GM21825 (cell line): ENCODE measurements around the gene THPO.

Experiments used
- ATAC-seq: cut with Tn5 transposase; IDR thresholded peaks from one replicate; pipeline ENCODE4 v1.9.1; 2021; ENCODE audit warnings: mild to moderate bottlenecking, moderate library complexity; ENCODE audit not compliant: unreplicated experiment

THPO gene

GRCh38 chr3:184335291-184335660, 42.7 kb downstream of the THPO start:
- no peak for ATAC-seq

DNA sequence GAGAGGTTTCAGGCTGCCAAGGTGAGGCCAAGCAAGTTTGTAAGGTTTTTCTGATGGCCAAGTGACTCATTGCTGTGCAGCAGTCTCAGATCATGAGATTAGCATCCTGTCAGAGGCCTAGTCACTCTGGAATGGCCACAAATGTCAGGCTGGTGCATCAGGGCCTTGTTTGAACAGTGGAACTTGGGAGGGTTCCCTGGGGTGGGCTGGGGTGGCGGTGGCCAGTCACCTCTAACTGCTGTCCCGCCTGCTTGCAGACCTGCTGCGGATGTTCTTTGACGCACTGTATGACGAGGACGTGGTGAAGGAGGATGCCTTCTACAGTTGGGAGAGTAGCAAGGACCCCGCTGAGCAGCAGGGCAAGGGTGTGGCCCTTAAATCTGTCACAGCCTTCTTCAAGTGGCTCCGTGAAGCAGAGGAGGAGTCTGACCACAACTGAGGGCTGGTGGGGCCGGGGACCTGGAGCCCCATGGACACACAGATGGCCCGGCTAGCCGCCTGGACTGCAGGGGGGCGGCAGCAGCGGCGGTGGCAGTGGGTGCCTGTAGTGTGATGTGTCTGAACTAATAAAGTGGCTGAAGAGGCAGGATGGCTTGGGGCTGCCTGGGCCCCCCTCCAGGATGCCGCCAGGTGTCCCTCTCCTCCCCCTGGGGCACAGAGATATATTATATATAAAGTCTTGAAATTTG, 43.4 kb downstream of the THPO start:
- ATAC-seq = no peak

DNA sequence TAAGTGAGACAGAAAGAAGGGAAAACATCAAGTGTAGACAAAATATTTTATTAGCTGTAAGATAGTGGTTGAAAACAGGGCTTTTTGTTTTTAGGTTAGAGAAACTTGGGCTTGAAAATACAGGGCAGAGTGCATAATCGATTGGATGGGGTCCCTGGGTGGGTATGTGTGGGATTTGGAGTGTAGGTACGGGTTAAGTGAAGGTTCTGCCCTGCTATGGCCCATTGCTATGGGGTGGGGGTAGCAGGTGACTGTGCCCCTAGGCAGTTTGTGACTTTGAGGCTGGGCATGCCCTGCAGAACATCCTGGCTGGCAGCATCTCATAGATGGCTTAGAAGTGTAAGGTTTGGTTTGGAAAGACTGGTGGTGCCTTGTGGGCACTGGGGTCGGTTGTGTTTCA, 44.3 kb downstream of the THPO start:
- ATAC-seq = no peak

DNA sequence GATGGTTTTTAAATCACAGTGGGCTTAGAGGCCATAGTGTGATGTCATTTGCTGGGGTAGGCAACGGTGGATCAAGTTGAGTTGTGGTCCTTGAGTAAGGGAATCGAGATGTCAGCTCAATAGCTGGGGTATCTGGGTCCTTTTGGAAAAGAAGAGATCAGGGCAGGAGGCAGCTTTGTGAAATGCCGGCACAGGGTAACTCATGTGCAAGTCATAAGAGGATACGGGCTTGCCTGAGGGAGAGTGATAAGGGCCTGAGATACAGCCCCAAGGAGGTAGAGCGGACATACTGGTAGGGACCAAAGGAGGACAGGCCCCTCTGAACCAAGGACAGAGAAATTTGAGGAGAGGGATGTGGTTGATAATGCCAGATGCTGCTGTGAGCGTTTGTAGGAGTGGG, 44.8 kb downstream of the THPO start:
- ATAC-seq = no peak

DNA sequence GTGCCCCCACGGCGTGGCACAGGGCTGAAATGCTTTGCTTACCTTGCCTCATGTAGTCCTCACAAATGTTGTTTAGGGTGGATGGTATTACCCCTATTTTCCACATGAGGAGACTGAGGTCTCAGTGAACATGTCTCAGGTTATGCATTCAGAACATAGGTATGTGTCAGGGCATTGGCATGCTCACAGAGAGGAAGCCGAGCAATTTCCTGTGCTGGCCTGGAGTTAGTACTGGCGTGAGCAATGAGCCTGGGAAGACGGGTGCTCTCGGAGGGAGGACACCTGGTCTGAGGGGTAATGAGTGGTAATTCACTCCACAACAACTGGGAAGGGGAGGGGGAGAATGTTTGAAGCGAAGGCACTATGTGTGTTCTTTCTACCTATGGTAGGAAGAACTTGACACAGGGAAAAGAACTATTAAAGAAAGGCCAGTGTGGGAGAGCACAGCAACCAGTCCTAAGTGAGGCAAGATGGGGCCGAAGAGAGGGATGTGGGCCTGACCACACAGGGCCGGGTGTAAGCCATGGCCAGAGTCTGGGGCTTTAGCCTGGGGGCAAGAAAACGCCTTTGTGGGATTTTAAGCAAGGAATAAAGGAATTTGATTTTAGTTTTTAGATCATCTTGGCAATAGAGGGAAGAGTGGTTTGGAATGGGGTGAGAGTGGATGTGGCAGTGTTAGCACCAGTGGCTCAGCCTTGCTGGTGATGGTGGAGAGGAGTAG, 45.5 kb downstream of the THPO start:
- ATAC-seq = no peak

- no peak for ATAC-seq
Observed at GRCh38 chr3:184328516-184328915, 49.5 kb downstream of the THPO start.

DNA sequence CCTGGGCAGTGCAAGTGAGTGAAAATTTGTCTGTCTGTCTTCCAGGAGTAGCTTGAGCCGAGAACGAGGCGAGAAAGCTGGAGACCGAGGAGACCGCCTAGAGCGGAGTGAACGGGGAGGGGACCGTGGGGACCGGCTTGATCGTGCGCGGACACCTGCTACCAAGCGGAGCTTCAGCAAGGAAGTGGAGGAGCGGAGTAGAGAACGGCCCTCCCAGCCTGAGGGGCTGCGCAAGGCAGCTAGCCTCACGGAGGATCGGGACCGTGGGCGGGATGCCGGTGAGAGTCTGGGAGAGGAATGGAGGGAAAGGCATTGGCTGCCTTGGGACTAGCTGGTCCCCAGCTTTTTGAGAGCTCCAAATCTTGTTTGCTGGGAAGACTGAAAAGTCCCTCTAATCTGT, 50.8 kb downstream of the THPO start:
- no peak for ATAC-seq

GRCh38 chr3:184325715-184326369, 52.2 kb downstream of the THPO start:
- ATAC-seq = no peak

DNA sequence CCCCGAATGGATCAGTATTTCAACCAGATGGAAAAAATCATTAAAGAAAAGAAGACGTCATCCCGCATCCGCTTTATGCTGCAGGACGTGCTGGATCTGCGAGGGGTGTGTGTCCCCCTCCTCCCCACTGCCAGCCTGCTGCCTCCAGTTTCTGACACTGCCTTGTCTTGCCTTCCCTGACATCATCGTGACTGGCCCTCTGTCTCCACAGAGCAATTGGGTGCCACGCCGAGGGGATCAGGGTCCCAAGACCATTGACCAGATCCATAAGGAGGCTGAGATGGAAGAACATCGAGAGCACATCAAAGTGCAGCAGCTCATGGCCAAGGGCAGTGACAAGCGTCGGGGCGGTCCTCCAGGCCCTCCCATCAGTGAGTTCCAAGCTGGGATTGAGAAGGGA, 52.7 kb downstream of the THPO start:
- no peak for ATAC-seq

- no peak for ATAC-seq
Observed at GRCh38 chr3:184323696-184324095, 54.3 kb downstream of the THPO start.

- ATAC-seq = no peak
Observed at GRCh38 chr3:184322731-184323487, 55.1 kb downstream of the THPO start.
